HuH-7 (cell line): ENCODE results near the gene RIPOR1.
A peak's percentile ranks its signal among the peaks of the same experiment; 100 is the strongest.
"Not testable (repeated sequence)": the region's sequence is repeated elsewhere in the genome, so short reads cannot be mapped to it uniquely, and the experiment has no call there.

ENCODE experiments used
- DNase-seq: peaks from one replicate; pipeline ENCODE4 v3.0.0; 2011; ENCODE audit warnings: low spot score

RIPOR1 gene, protein sequence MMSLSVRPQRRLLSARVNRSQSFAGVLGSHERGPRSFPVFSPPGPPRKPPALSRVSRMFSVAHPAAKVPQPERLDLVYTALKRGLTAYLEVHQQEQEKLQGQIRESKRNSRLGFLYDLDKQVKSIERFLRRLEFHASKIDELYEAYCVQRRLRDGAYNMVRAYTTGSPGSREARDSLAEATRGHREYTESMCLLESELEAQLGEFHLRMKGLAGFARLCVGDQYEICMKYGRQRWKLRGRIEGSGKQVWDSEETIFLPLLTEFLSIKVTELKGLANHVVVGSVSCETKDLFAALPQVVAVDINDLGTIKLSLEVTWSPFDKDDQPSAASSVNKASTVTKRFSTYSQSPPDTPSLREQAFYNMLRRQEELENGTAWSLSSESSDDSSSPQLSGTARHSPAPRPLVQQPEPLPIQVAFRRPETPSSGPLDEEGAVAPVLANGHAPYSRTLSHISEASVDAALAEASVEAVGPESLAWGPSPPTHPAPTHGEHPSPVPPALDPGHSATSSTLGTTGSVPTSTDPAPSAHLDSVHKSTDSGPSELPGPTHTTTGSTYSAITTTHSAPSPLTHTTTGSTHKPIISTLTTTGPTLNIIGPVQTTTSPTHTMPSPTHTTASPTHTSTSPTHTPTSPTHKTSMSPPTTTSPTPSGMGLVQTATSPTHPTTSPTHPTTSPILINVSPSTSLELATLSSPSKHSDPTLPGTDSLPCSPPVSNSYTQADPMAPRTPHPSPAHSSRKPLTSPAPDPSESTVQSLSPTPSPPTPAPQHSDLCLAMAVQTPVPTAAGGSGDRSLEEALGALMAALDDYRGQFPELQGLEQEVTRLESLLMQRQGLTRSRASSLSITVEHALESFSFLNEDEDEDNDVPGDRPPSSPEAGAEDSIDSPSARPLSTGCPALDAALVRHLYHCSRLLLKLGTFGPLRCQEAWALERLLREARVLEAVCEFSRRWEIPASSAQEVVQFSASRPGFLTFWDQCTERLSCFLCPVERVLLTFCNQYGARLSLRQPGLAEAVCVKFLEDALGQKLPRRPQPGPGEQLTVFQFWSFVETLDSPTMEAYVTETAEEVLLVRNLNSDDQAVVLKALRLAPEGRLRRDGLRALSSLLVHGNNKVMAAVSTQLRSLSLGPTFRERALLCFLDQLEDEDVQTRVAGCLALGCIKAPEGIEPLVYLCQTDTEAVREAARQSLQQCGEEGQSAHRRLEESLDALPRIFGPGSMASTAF

DNA sequence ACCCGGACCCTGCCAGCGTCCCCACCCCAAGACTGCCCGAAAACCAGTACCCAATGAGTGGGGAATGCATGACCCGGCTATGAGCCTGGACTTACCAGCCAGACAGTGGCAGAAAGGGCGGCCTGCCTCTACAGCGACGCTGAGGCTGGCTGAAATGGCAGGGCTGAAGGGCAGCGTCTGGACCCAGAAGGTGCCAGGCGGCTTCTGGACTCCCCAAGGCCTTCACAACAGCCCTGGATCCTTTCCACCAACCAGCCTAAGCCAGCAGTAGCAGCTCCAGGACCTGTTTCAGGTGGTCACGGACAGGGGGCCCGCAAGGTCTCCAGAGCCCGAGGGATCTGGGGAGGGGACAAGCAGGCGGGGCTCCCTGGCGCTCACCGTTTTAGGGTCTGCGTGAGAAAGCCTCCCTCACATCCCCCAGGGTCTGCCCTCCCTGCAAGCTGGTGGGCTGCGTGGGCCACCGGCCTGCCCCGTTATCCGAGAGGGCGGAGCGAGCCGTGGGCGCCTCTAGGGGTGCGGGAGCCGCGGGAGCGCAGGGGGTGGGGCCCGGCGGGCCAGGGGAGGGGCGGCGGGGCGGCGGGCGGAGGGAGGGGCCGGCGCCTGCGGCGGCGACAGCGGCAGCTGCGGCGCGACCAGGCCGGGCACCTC is at the start of gene RIPOR1:
Gene RIPOR1 (plus strand): TSS at position 608 of the 648 bp plus-strand sequence. CDS start 9,618 bp downstream, outside the sequence.
- peak; percentile 90 for DNase-seq

DNA sequence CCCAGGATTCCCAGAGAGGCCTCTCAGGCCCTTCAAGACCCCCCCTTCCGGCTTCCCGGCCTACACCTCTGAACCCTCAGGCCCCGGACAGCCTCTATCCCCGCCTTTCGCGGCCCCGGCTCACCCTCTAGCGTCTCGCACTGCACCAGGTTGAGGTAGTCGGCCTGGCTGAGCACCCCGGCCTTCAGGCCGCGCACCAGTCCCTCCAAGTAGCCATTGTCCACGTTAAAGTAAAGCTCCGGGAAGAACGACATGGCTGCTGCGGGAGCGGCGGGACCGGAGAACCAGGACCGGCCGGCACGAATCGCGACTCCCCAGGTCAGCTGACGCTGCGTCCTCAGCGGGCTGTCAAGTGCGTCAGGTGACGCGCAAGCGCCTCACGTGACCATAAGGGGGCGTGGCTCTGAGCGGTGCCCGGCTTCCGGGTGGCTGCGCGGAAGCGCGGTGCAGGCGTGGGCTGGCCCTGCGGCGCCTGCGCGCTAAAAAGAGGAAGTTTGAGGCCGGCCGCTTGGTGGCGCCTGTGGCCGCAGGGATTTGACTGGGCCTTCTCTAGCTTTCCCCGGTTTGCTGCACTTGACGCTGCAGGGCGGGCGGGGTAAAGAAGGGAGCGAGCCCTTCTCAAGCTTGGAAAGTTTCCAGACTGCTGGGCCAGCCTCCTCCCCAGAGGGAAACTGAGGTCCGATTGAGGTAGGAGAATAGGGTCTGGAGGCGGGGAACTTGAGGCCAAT is 47.6 kb upstream of the RIPOR1 start, which contains the start of gene ATP6V0D1:
Gene ATP6V0D1 (minus strand): TSS at position 325 of the 728 bp plus-strand sequence. CDS start 71 bp downstream, at position 254.
- DNase-seq, result peak; percentile 96

DNA sequence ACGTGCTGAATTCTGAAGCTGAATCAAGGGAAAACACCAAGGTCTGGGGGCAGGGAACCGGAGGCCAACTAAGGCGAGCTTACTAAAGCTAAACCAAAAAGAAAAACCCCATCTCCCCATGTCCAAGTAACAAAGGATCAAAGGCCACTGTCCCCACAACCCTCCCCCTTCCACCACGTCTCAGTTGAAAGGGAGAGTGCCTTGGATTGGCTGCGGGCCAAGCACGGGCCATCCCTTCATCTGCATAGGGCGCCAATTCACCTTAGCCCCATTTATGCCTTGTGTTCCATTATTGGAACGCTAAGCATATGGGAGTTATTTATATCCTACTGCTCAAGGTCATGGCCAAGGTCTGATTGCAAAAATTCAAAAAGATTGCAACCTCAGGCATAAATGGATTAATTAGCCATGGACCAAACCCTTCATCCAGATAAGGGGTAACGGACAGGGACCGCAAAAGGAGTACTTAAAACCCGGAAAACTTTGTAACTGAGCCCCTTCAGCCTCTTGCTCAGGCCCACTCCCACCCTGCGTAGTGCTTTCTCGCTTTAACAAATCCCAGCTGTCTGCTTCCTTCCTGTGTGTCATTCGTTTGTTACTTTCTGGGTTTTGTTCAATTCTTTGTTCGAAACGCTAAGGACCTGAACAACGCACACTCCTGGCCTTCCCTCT is 46.9 kb upstream of the RIPOR1 start:
- DNase-seq, result no peak

DNA sequence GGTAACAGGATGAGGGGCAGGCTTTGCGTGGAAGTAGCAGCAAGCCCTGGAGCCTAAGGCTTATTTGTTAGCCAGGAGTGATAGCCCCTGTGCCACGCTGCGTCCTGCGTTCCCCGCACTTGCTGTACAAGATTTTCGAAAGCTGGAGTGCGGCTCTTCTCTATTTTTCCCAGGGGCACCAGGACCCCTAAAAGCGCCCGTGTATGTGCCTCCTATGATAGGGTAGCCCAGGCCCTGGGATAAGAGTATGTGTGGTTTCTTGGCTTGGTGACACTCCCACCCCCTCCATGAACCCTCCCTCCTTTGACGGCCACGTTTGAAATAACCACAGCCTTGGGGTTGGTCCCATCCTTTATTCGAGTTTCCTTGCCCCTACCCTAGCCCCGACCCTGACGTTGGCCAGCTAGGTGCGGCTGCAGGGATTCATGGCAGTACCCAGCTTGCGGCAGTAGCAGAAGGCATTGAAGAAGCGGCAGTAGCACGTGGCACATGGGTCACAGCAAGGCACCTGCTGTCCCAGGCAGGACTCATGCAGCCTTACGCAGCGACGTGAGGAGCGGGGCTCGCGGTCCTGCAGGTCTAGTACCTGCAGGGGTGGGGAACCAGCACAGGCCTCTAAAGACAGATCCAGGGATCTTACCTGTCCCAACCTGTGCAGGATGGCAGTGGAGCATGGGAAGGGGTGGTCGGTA is 46.2 kb upstream of the RIPOR1 start:
- DNase-seq, result no peak

DNA sequence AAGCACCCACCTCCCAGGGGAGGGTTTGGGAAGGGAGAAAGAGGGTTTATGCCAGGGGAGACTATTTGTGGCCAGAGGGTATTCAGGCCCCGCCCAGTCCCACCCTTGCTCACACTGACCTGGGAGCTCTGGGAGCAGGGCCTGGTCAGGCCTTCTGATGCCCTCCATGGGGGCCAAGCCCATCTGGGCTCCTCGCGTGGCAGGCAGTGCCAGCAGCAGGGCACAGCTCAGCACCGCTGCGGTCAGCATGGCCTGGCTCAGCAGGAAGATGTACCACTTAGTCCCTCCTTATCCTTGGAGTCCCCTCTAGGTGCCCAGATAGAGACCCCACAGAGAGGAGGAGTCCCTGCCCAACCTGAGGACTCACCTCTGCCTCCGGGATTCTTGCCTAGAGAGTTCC is 45.5 kb upstream of the RIPOR1 start, which contains the start of gene AGRP:
Gene AGRP (minus strand): TSS at position 398 of the 400 bp plus-strand sequence. CDS start 149 bp downstream, at position 249.
- DNase-seq, result no peak

DNA sequence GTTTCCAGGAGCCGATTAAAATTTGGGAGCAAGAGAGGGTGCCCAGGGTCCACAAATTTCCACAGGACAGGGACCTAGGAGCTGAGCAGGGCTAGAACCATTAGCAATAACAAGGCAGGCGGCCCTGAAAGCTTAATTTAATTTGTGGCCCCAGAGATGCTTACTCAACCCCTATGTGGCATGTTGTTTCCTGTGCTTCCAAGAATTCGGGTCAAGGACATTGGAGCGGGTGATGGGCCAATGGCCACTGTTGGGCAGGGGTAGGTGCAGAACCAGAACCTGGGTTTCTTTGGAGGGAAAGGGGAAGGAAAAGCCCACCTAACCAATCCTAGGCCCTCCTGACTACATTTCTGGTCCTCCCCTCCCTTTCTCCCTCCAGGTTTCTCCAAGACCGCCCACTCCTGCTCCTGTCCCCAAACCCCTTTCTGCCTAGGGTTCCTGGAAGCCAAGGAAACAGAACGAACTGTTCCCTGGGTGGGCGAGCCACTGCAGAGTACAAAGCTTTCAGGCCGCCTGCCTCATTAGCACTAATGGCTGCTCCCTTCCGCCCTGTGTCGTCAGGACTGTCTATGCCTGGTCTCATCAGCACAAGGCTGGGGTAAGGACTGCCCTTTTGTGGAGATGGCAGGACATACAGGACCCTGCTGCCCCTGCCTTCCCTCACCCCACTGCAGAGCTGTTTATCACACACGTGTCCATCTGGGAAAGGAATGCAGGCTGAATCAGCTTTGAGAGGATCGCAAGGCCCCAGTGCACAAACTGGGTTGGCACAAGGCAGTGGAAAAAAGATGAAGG is 44.7 kb upstream of the RIPOR1 start:
- no peak for DNase-seq

DNA sequence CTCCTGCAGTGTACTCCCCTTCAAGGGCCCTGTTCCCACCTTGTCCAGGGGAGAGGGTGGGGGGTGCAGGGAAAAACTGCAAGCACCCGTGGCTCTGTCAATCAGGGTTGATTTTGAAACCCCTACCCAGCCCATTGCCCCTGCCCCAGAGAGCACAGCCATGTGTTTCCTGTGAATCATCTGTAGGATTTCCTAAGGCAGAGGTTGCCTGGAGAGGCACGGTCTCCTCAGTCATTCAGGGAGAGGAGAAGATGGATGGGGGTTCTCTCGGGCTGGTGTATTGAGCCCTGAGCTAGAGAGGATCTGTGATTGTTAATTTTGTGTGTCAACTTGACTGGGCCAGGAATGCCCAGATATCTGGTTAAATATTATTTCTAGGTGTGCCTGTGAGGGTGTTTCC is 41.8 kb upstream of the RIPOR1 start:
- DNase-seq, result no peak

DNA sequence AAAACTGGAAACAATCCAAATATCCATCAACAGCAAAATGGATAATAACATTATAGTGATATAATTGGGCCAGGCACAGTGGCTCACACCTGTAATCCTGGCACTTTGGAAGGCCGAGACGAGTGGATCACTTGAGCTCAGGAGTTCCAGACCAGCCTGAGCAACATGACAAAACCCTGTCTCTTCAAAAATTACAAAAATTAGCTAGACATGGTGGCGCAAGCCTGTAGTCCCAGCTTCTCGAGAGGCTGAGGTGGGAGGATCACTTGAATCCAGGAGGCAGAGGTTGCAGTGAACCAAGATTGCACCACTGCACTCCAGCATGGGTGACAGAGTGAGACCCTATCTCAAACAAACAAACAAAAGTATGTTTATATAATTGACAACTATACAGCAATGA is 41.1 kb upstream of the RIPOR1 start:
- not testable (repeated sequence) for DNase-seq

DNA sequence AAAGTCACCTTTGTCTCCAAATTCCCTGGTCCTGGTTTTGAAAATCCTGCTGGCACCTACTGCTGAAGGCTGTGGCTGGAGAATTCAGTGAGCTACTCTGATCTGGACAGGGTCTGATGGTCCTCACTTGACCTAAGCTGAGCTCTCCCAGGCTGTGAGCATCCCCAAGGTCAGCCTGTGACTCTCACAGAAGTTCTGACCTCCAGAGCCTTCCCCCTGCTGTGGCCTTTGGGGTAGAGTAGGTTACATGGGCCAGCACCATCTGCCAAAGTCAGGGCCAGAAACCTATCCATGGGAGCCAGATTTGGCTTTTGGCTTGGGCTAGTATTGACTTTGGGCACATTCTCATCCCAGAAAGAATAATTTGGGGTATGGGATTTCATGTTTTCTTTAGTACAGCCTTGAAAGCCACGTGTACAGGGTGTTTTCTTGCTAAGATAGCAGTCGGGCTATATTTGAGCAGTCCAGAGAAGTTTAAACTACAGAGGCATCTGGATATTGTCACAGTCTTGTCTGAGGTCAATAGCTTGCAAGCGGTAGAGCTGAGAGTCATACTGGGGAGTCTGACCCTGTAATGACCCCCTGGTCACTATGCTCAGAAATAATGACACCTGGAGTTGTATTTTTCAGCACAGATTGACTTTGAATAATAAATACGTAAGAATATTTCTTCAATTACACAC is 39.1 kb upstream of the RIPOR1 start:
- DNase-seq, result no peak

DNA sequence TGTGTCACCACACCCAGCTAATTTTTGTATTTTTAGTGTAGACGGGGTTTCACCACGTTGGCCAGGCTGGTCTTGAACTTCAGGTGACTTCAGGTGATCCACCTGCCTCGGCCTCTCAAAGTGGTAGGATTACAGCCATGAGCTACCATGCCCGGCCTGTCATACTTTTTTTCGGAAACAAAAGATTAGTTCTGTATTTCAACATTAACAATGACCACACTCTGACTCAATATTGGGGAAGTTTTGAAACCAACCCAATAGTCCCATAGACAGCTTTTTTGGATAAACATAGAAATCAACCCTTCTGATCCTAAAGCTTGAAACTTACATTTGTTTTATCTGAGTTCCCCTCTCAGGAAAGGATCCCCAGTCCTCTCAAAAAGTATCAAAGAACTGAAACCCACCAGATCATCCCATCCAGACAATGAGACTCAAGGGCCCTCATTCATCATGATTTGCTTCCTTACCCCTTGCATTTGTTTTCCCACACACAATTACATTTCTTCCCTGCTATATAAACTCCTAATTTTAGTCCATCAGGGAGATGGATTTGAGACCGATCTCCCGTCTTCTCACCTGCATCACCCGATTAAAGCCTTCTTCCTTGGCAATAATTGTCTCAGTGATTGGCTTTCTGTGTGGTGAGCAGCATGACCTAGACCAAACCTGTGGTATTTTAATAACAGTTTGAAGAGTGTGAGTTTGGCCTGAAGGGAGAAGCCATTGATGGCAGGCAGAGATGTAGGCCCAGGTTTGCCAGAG is 38.1 kb upstream of the RIPOR1 start:
- DNase-seq, result no peak

DNA sequence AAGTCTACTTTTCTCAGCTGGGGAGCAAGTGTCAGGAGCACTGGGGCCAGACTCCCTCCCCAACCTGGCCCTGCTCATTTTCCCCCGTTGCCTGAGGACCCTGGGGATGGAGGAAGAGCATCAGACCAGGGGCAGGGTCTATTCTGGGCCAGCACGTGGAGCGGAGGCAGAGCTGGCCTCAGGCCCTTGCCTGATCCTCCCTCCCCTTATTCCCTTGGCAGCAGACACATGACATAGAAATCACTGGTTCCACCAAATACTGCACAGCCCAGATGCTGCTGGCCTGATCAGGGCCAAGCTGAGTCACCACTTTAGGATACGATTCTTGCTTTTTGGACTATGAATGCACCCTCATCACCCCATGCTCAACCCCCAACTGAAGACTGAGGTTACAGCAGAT is 29.5 kb upstream of the RIPOR1 start:
- no peak for DNase-seq

DNA sequence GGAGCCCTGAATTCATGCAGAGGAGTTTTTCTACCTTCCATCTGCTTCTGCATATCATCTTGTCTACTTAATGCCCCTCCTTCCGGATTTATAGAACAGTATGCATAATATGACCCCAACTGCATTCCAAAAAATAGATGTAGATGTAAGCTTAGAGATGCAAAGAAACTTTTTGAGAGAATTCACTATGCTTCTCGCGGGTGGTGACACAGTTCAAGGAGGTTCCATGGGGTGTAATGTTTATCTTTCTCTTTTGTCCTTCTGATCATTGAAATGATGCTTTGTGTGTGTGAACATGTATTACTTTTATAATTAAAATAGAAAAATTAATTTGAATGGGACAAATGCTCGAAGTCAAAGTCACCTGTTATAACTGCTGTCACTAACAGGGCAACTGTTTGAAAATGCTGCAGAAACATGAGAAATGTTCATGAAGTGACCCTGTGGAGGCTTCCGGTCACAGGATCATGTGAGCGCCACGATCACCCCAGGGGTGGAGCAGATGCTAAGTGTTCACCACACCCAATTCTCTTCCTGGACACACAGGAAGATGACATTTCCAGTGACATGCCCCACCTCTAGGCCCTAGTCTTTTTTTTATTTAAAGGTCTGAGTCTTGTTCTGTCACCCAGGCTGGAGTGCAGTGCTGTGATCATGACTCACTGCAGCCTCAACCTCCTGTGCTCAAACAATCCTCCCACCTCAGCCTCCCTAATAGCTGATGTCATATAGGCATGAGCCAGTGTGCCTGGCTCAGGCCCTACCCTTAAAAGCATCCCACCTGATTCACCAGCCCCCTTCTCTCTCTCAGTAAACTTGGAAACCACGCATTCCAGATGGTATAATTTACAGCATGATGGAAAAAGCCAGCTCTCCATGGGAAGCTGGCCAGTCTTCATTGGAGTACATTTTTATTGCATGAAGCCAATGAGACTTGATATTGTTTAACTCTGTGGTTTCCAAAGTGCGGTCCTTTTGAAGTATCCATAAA is 24.3 kb upstream of the RIPOR1 start:
- DNase-seq, result no peak

DNA sequence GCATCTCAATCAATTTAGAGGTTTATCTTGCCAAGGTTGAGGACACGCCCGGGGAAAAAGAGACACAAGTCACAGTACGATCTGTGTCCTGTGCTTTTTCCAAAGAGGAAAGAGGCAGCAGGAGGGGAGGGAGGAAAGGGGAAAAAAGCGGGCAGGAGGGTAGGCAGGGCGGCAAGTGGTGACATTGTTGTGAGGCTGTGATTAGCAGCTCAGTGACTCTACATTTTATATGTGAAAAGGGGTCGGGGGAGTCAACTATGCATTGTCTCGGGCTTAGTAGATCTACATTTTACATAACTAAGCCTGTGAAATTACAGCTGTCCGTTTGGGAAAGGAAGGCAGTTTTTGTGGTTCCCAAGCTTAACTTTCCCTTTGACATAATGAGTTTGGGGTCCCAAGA is 22.2 kb upstream of the RIPOR1 start:
- DNase-seq, result no peak

DNA sequence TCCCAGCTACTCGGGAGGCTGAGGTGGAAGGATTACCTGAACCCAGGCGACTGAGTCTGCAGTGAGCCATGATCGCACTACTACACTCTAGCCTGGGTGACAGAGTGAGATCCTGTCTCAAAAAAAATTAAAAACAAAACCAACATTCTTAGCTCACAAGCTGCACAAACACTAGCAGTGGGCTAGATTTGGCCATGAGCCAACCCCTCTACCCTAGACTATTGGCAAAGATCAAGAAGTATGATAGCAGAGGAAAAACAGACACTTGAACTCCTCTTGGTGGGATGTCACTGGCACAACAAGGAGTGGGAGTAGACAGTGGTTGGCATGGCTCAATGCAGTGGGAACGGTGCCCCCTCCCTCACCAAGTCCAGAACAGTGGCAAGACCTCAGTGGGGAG is 19.6 kb upstream of the RIPOR1 start:
- no peak for DNase-seq

DNA sequence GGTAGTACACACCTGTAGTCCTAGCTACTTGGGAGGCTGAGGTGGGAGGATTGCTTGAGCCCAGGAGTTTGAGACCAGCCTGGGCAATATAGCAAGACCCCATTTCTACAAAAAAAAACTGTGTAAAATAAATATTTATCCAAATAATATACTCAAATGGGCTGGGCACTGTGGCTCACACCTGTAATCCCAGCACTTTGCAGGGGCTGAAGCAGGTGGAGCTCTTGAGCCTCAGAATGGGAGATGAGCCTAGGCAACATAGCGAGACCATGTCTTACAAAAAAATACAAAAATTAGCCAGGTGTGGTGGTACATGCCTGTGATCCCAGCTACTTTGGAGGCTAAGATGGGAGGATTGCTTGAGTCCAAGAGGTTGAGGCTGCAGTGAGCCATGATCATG is 14.7 kb upstream of the RIPOR1 start:
- not testable (repeated sequence) for DNase-seq

DNA sequence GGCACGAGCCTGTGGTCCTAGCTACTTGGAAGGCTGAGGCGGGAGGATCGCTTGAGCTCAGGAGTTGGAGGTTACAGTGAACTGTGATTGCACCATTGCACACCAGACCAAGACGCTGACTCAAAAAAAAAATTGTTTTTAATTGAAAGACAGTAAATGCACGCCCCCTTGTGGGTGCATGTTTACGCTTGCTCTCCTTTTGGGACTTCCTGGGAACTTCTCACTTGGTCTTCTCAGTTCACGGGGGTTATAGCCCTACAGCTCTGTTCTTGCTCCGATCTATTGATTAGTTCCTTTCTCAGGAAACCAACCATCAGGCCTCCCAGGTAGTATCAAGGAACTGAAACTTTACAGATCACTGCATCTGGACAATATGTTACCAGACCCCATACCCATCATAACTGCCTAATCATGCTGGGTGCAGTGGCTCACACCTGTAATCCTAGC is 14.2 kb upstream of the RIPOR1 start:
- peak; percentile 57 for DNase-seq
